Myocyte (in vitro differentiated cells): Measurements from ENCODE around the gene KRTAP26-1. TPM values are rescaled to one million over a fixed set of nuclear protein-coding genes. Genes with fewer than 3 reads are reported as not detected.

Experiments
- DNase-seq: peaks from one replicate; pipeline ENCODE4 v3.0.0-alpha.2; 2012; ENCODE audit warnings: low read depth
- polyA plus RNA-seq: library from polyadenylated mRNA; unstranded; fragments of >200 nt; gene quantifications from one replicate; pipeline ENCODE4 v1.2.1, GENCODE V29; 2012; ENCODE audit warnings: missing spikeins
- total RNA-seq: library from RNA; depleted of rRNA; stranded (reverse); fragments of >200 nt; gene quantifications from 2 replicates; pipeline ENCODE4 v1.2.3, GENCODE V29; 2014

KRTAP26-1 gene
- total RNA-seq, result not detected in 2 replicates
- not detected for polyA plus RNA-seq

GRCh38 chr21:30320215-30320614 lies at the start of gene KRTAP26-1:
Gene KRTAP26-1, minus strand, starts transcription at chr21:30320315. Its CDS starts 280 bp downstream, at chr21:30320035.
- no peak for DNase-seq

DNA sequence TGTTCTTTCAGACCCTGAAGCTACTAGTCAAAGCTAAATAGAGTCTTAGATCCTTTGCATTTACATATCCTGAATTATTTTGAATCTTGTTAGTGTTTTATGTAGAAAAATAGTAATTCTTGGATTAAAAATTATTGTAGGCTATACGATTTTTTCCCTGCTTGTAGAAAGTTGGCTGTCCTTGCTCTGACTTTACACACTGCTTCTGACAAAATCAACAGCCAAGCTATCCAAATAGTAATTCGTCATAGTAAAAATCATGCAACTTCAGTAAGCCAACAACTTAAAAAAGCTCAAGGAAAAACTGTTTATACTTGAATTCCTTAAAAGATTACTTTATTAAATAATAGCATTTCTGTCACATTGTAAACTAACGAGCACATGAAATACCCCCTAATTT lies 35.8 kb upstream of the KRTAP26-1 start:
- DNase-seq, result no peak

DNA sequence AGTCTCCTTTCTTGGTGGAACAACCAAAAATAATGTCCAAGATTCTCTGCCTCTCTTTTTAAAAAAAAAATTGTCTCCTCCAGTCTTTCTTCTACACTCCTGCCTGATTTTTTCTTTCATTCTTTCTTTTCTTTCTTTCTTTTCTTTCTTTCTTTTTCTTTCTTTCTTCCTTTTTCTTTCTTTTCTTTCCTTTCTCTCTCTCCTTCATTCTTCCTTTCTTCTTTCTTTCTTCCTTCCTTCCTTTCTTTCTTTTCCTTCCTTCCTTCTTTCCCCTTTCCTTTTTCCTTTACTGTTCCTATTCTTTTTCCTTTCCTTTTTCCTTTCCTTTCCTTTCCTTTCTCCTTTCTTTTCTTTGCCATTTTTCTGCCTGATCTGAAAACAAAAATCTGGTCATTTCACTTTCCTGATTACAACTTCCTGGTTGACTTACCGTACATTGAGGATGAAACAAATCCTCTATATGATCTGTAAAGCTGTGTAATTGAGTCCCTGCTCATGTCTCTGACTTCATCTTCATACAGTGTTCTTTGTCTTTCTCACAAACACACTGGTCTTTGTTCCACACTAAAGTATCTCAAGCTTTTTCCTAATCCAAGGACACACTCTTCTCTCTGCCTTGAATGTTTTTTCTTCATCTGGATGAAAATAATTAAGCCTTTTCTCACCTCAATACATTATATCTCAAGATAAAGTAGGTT lies 34.3 kb upstream of the KRTAP26-1 start:
- no peak for DNase-seq

- DNase-seq, result no peak
Observed at GRCh38 chr21:30351534-30351933, 31.4 kb upstream of the KRTAP26-1 start.

GRCh38 chr21:30349572-30349971 lies 29.5 kb upstream of the KRTAP26-1 start:
- DNase-seq, result no peak

GRCh38 chr21:30348506-30348905 lies 28.4 kb upstream of the KRTAP26-1 start, which contains the start of gene KRTAP23-1:
Gene KRTAP23-1, minus strand, starts transcription at chr21:30348606. Its CDS starts 0 bp downstream, at chr21:30348606.
- DNase-seq, result no peak

- no peak for DNase-seq
Observed at GRCh38 chr21:30345014-30345413, 24.9 kb upstream of the KRTAP26-1 start.

DNA sequence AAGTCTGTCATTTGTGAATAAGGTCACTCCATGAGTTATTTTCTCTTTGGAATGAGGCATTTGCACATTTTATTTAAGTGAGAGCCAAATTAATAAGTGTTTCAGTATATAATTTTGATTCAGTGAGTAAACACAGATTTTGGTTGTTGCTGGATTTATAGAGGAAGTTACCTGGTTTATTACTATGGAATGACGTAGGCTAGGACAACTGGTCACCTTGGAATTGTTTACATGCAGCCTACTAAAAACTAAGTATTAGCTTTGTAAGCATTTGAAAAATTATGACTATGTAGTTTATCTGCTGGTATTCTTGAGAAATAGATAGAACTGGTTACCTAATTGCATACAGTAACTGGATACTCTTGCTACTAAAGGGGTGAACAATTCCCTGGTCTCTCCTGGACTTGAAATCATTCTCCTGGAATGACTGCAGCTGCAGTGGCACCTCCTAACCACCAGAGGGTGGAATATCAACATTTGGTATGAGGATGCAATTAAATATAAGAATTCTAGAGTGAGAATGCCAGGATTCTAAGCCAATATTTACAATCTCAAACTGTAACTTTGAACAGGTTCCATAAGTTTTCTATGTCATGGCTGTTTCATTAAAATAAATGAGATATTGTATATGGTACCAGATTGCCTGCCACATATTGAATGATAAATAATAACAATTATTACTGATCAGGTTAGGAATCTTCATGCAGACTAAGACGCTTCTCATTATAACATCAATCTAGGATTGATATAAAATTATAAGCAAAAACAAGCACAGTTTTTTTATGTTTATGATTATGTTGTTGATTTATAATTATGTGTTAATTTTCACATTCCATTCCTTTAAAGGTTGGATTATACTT lies 20.8 kb upstream of the KRTAP26-1 start:
- DNase-seq, result peak; percentile 6

- DNase-seq, result no peak
Observed at GRCh38 chr21:30338717-30339116, 18.6 kb upstream of the KRTAP26-1 start.

- no peak for DNase-seq
Observed at GRCh38 chr21:30337772-30338171, 17.7 kb upstream of the KRTAP26-1 start.

DNA sequence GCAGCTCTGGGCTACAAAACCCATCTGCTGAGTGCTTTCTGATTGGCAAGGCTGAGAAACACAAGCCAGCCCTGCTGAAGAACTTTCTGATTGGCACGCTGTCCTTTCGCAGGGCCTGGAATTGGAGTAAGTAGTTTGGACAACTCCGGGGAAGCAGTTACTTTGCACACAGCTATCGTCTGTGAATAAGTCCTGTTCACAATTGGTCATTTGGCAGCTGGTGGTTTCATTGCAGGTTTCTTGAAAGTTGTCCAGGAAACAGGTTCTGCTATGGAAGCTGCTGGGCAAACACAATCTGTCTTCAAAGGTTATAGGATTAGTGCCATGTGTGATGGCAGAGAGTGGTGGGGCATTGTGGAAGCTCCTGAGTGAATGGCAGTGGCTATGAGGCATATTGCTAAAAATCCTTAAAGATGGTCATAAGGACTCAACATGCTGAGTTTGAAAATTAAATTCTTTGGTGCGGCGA lies 17.2 kb upstream of the KRTAP26-1 start, which contains the start of gene KRTAP27-1:
TSS of gene KRTAP27-1 (minus strand) at position 419 of the 469 bp plus-strand sequence. CDS start at position 393, 26 bp downstream.
- no peak for DNase-seq

DNA sequence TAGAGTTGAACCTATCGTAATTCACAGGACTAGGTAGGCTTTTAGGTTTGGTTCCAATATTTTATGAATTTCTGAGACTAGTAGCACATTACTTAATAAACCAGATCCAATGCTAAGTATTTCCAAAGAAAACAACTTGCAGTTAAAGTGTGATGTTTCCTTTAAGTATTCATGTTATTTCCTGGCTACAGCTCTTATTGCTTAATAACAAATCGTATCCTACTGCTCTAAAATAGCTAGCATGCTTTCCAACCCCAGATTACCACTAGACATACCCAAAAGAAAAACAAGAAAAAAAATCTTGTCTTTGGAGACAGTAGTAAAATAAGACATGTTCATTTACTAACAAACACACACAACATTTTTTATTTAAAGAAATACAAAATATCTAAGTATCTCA lies 16.5 kb upstream of the KRTAP26-1 start:
- no peak for DNase-seq

- no peak for DNase-seq
Observed at GRCh38 chr21:30333736-30334135, 13.6 kb upstream of the KRTAP26-1 start.

- DNase-seq, result no peak
Observed at GRCh38 chr21:30332681-30333080, 12.6 kb upstream of the KRTAP26-1 start.

- DNase-seq, result no peak
Observed at GRCh38 chr21:30329203-30329875, 9.2 kb upstream of the KRTAP26-1 start.

DNA sequence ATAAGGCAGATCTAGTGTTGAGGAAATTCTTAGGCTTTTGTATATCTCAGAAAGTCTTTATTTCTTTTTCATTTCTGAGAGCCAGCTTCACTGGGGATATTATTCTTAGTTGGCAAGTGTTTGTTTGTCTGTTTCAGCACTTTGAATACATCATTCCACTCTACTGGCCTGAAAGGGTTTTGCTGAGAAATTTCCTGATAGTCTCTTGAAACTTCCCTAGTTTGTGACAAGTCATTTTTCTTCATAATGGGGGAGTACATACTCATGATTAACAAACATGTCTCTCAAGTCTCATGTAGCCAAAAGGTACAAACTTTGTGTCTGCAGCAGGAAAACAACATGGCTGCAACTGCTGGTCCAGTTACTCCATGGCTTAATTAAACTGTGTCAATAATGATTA lies 6.3 kb upstream of the KRTAP26-1 start:
- no peak for DNase-seq

DNA sequence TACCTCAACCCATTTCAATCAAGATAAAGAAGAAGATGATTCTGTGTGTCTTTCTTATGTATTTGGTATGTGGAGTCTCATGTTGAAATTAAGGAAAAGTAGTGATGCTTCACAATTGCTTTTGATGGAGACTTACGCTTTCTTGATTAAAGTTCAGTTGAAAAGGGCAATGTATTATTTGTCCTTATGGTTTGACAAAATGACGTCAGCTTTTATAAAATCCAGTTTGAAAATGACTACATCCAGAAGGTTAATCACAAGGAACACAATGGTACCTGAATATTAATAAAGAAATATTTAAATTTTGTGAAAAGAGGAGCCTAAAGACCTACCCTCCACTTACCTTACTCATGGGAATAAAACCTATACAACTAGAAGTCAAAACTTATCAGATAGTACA lies 4.4 kb downstream of the KRTAP26-1 start:
- DNase-seq, result no peak

DNA sequence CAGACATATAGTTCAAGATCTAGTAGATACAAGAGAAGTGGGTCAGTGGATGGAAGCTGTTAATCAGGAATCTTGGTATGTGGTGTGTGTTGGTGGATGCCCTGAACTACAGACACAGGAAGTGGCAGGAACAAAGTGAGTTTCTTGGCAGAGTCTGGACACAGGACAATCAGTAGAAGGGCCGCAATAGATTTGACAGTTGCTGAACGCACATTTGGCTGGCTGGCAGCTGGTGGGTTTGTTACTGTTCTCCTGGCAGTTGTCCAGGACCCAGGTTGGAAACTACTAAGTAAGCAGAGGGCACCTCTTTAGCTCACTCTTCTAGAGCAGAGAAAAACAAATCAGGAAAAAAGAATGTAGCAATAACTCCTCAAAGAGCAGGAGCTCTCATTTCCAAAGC lies 13.2 kb downstream of the KRTAP26-1 start:
- no peak for DNase-seq

GRCh38 chr21:30305136-30305535 lies 15.0 kb downstream of the KRTAP26-1 start:
- no peak for DNase-seq

GRCh38 chr21:30289215-30289614 lies 30.9 kb downstream of the KRTAP26-1 start, which contains the start of gene KRTAP25-1:
Gene KRTAP25-1, minus strand, starts transcription at chr21:30289514. Its CDS starts 24 bp downstream, at chr21:30289490.
- no peak for DNase-seq

DNA sequence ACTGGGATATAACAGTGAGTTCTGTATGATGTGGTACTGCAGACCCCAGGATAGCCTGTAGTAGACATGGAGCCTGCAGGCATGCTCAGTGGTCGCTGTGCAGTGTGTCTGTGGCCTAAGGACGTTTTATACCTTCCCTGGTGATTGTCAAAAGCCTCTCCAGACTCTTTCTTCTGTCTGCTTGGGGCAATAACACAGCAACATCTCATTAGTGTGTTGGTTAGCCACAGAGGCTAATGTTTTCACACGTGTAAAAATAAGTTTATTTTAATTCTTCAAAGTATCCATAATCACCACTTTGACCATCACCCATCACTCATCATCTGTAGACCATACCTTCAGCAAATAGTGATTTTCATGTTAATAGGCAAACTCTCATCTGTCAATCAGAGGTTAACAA lies 37.3 kb downstream of the KRTAP26-1 start, which contains the start of gene KRTAP24-1:
TSS of gene KRTAP24-1 (minus strand) at position 101 of the 400 bp plus-strand sequence. CDS start at position 83, 18 bp downstream.
- DNase-seq, result no peak
